HCT116 (cell line): ENCODE data around the gene CD74. TPM values are rescaled to one million over a fixed set of nuclear protein-coding genes. Genes with fewer than 3 reads are reported as not detected.

Experiments
- ATAC-seq: fragments of 200-7000 bp; cut with Tn5 transposase; 2 replicates; pipeline ENCODE4 v1.9.1; 2020; ENCODE audit warnings: mild to moderate bottlenecking, moderate library complexity
- BruUV-seq: library from RNA; stranded (reverse); fragments of 400-500 nt; replicated peaks from 2 replicates; lab custom pipeline; 2021; lab: Mats Ljungman, UMichigan
- CTCF ChIA-PET: fragments of 300-600 bp; sonication (Branson Sonifier 250); formaldehyde crosslinking; loops from one replicate; lab custom pipeline; 2021; ENCODE audit warnings: antibody characterized with exemption; lab: Charles Lee
- POLR2A ChIA-PET: fragments of 300-600, 350-600 bp; sonication (Branson Sonifier 250); formaldehyde crosslinking; loops from one replicate; lab custom pipeline; 2021; ENCODE audit warnings: antibody characterized with exemption; lab: Charles Lee
- RAD21 ChIA-PET, 2 experiments: fragments of 300-600 bp; sonication (Branson Sonifier 250); formaldehyde crosslinking; loops; one replicate each; lab custom pipeline; 2023; ENCODE audit warnings: low total read pairs in 2 of 2; ENCODE audit not compliant: uncharacterized antibody in 2 of 2, unreplicated experiment in 2 of 2, low non-redundant PET in 1 of 2; lab: Charles Lee
- DNase-seq: peaks from one replicate; pipeline ENCODE4 v3.0.0-alpha.2; 2010; ENCODE audit warnings: low read depth, low spot score
- H2AFZ ChIP-seq: fragments of 200-600 bp; shearing (Covaris generic), sonication (generic); 2 replicates; pipeline ENCODE4 v1.6.1; 2017; ENCODE audit warnings: low read depth, mixed run types, mixed read lengths, antibody characterized with exemption, low read length; ENCODE audit not compliant: poor library complexity, severe bottlenecking
- H3K27ac ChIP-seq: 2 replicates; pipeline ENCODE4 v1.5.1; 2012; ENCODE audit warnings: low read depth, low read length
- H3K27me3 ChIP-seq: fragments of 200-600 bp; sonication (generic); 2 replicates; pipeline ENCODE4 v1.6.1; 2016; ENCODE audit warnings: mixed run types, low read length, mixed read lengths; ENCODE audit not compliant: insufficient read depth
- H3K36me3 ChIP-seq, 2 experiments: fragments of 200-500 bp in 1 of 2; fragments of 200-600 bp in 1 of 2; sonication (Bioruptor generic) in 1 of 2; sonication (generic) in 1 of 2; 2 replicates each; pipeline versions ENCODE4 v1.5.1 to v1.6.1; 2014 to 2016; ENCODE audit warnings: low read length in 2 of 2, inconsistent platforms in 1 of 2, mixed read lengths in 1 of 2, mixed run types in 1 of 2; ENCODE audit not compliant: insufficient read depth in 2 of 2, control insufficient read depth in 1 of 2
- H3K4me1 ChIP-seq, 2 experiments: fragments of 200-600 bp in 1 of 2; sonication (generic) in 1 of 2; 2 replicates each; pipeline versions ENCODE4 v1.5.1 to v1.6.1; 2012 to 2017; ENCODE audit warnings: low read length in 2 of 2, inconsistent platforms in 1 of 2, mild to moderate bottlenecking in 1 of 2, mixed read lengths in 1 of 2, mixed run types in 1 of 2, moderate library complexity in 1 of 2; ENCODE audit not compliant: insufficient read depth in 2 of 2, control insufficient read depth in 1 of 2
- H3K4me2 ChIP-seq: fragments of 200-600 bp; sonication (generic); 2 replicates; pipeline ENCODE4 v1.6.1; 2017; ENCODE audit warnings: mixed run types, low read length, mixed read lengths
- H3K4me3 ChIP-seq, 2 experiments: fragments of 200-600 bp in 1 of 2; sonication (generic) in 1 of 2; replicated peaks in 1 of 2; 2 replicates each; pipeline ENCODE4 v1.5.1; 2011 to 2016; ENCODE audit warnings: low read length in 2 of 2, control low read depth in 1 of 2, low read depth in 1 of 2, mild to moderate bottlenecking in 1 of 2, mixed read lengths in 1 of 2, mixed run types in 1 of 2
- H3K79me2 ChIP-seq: fragments of 200-600 bp; sonication (generic); 2 replicates; pipeline ENCODE4 v1.6.1; 2017; ENCODE audit warnings: mild to moderate bottlenecking, mixed run types, low read length, moderate library complexity, mixed read lengths; ENCODE audit not compliant: insufficient read depth
- H3K9ac ChIP-seq: fragments of 200-600 bp; sonication (generic); 2 replicates; pipeline ENCODE4 v1.6.1; 2016; ENCODE audit warnings: low read length, mixed read lengths
- H3K9me2 ChIP-seq: fragments of 200-600 bp; sonication (generic), shearing (Covaris generic); 2 replicates; pipeline ENCODE4 v1.6.1; 2017; ENCODE audit warnings: mixed run types, mild to moderate bottlenecking, moderate library complexity; ENCODE audit not compliant: insufficient read depth
- H3K9me3 ChIP-seq, 2 experiments: fragments of 200-500 bp in 1 of 2; fragments of 200-600 bp in 1 of 2; sonication (Bioruptor generic) in 1 of 2; sonication (generic) in 1 of 2; 2 replicates each; pipeline ENCODE4 v1.6.1; 2014 to 2017; ENCODE audit warnings: low read length in 2 of 2, mixed read lengths in 2 of 2, inconsistent platforms in 1 of 2, low read depth in 1 of 2, mild to moderate bottlenecking in 1 of 2, mixed run types in 1 of 2, moderate library complexity in 1 of 2; ENCODE audit not compliant: control insufficient read depth in 1 of 2, insufficient read depth in 1 of 2
- H4K20me1 ChIP-seq: fragments of 200-600 bp; sonication (generic), shearing (Covaris generic); 2 replicates; pipeline ENCODE4 v1.6.1; 2017; ENCODE audit warnings: mixed run types, mild to moderate bottlenecking, moderate library complexity; ENCODE audit not compliant: insufficient read depth
- FOSL1 ChIP-seq: IDR thresholded peaks from 2 replicates; pipeline ENCODE4 v1.6.1; 2012; ENCODE audit warnings: low read depth
- JUND ChIP-seq: IDR thresholded peaks from 2 replicates; pipeline ENCODE4 v1.6.1; 2012
- POLR2AphosphoS5 ChIP-seq: IDR thresholded peaks from 2 replicates; pipeline ENCODE4 v1.6.1; 2011; ENCODE audit warnings: mild to moderate bottlenecking, low read depth, low read length, moderate library complexity
- RAD21 ChIP-seq: IDR thresholded peaks from 2 replicates; pipeline ENCODE4 v1.6.1; 2012; ENCODE audit warnings: low read depth, mild to moderate bottlenecking
- SP1 ChIP-seq: IDR thresholded peaks from 2 replicates; pipeline ENCODE4 v1.6.1; 2012; ENCODE audit warnings: low read depth
- SRF ChIP-seq: IDR thresholded peaks from 2 replicates; pipeline ENCODE4 v1.6.1; 2012; ENCODE audit warnings: low read depth
- YY1 ChIP-seq: IDR thresholded peaks from 2 replicates; pipeline ENCODE4 v1.6.1; 2011; ENCODE audit warnings: low read length, low read depth, moderate library complexity, mild to moderate bottlenecking; ENCODE audit not compliant: insufficient replicate concordance; ENCODE audit errors: extremely low read depth
- ZNF274 ChIP-seq: fragments of 200-500 bp; sonication (Bioruptor generic); IDR thresholded peaks from 2 replicates; pipeline ENCODE4 v1.6.1; 2014; ENCODE audit warnings: mild to moderate bottlenecking, low read depth, low read length, inconsistent platforms
- intact Hi-C: fragments of 100-400 bp; cut with micrococcal nuclease; formaldehyde crosslinking; loops from 2 replicates; pipeline ENCODE4 v1.10.0; 2022
- total RNA-seq: library from RNA; stranded (reverse); gene quantifications from one replicate; pipeline ENCODE4 v1.2.1, GENCODE V29; 2021; ENCODE audit not compliant: unreplicated experiment
- TF ChIP-seq, protein P1 (sequence below), 3 experiments: fragments of 200-600 bp in 1 of 3; sonication (generic) in 1 of 3; IDR thresholded peaks in 2 of 3; conservative IDR thresholded peaks in 1 of 3; 2 replicates each; pipeline ENCODE4 v1.5.1; 2012 to 2017; ENCODE audit warnings: low read depth in 2 of 3, low read length in 2 of 3, antibody characterized with exemption in 1 of 3, borderline replicate concordance in 1 of 3, control low read depth in 1 of 3, mild to moderate bottlenecking in 1 of 3, mixed read lengths in 1 of 3, mixed run types in 1 of 3, moderate library complexity in 1 of 3; ENCODE audit not compliant: insufficient read depth in 1 of 3

CD74 gene
- total RNA-seq, 1 experiment from 2014 or later, result 8.9 TPM

DNA sequence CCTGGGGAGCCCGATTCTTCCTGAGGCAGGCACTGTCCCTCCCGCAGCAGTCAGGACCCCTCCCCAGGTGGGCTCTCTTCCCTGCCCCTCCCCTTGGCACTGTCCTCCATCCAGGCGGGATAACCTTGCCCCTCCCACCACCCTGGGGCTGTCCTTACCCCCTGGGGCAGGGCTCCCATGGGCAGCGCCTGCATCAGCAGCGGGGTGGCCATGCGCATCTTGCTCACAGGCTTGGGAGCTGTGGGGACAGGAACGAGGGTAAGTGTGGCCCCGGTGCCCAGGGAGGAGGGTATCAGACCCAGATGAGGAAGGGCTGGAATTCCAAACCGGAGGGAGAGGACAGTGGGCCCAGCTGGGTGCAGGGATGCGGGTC, 6.0 kb downstream of the CD74 start:
- Histone ChIP-seq H3K27me3 (no peaks in the 10 kb centered on the region), H3K9me3 (no peaks in the 10 kb centered on the region), H3K4me2 (no peak overlapping the region), H4K20me1 (no peaks in the 10 kb centered on the region), H3K9ac (no peak overlapping the region), H3K79me2 (no peaks in the 10 kb centered on the region), H3K4me1 (peaks cover 10 to 26% of the 10 kb centered on the region in 2 experiments; a peak in 3 of 4 replicates), H3K36me3 (peaks cover 0 to 7% of the 10 kb centered on the region in 2 experiments; a peak in 1 of 4 replicates), H3K27ac (no peak overlapping the region), H3K9me2 (no peaks in the 10 kb centered on the region), H2AFZ (no peak overlapping the region), H3K4me3 (no peak overlapping the region)
- ChIA-PET POLR2A (no interaction called here), RAD21 (no interaction called here), CTCF (no interaction called here)
- no peak for DNase-seq
- no peak for ATAC-seq
- intact Hi-C loops, result no loop called here
- no peak for TF ChIP-seq JUND
- no TSS peak for BruUV-seq

DNA sequence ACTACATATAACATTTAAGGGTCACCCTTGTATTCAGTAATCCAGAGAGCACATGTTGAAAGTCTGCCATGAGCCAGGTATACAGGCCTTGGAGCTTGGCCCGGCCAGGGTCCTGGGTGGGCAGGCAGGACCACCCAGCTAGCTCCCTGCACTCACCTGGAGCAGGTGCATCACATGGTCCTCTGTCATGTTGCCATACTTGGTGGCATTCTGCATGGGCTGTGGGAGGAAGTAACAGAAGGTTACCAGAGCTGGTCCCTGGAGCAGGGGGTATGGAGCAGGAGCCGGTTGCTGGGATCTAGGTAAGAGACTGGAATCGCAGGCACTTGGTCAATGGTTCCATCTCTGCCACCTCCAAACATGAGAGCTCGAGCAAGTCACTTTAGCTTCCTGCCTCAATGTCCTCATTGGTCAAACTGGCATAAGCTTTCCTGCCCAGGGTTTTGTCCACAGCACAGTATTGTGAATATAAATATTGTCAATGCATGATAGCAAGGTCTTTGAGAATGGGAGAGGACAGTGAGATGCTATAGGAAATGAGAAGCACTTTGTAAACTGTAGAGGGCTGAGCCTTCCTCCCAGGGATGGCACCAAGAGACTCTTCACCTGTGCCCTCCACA, 6.5 kb downstream of the CD74 start:
- Histone ChIP-seq H3K36me3 (peaks cover 0 to 7% of the 10 kb centered on the region in 2 experiments; a peak in 1 of 4 replicates), H3K4me3 (no peak overlapping the region), H3K27ac (no peak overlapping the region), H3K4me1 (peaks cover 10 to 26% of the 10 kb centered on the region in 2 experiments; a peak in 3 of 4 replicates), H3K9me3 (no peaks in the 10 kb centered on the region), H2AFZ (no peak overlapping the region), H3K9ac (no peak overlapping the region), H3K27me3 (no peaks in the 10 kb centered on the region), H3K9me2 (no peaks in the 10 kb centered on the region), H4K20me1 (no peaks in the 10 kb centered on the region), H3K4me2 (no peak overlapping the region), H3K79me2 (no peaks in the 10 kb centered on the region)
- no peak for ATAC-seq
- ChIA-PET RAD21 (no interaction called here), POLR2A (no interaction called here), CTCF (interaction anchor here (0.8 kb wide), 1 partner anchor 30 kb away, joined by 3 read pairs; no protein-coding TSS in a partner anchor)
- DNase-seq, result no peak
- no TSS peak for BruUV-seq
- TF ChIP-seq FOSL1 (no peak), POLR2AphosphoS5 (no peak), SRF (no peak), SP1 (no peak), YY1 (no peak), ZNF274 (no peak), RAD21 (no peak)
- TF ChIP-seq, protein P1, sequence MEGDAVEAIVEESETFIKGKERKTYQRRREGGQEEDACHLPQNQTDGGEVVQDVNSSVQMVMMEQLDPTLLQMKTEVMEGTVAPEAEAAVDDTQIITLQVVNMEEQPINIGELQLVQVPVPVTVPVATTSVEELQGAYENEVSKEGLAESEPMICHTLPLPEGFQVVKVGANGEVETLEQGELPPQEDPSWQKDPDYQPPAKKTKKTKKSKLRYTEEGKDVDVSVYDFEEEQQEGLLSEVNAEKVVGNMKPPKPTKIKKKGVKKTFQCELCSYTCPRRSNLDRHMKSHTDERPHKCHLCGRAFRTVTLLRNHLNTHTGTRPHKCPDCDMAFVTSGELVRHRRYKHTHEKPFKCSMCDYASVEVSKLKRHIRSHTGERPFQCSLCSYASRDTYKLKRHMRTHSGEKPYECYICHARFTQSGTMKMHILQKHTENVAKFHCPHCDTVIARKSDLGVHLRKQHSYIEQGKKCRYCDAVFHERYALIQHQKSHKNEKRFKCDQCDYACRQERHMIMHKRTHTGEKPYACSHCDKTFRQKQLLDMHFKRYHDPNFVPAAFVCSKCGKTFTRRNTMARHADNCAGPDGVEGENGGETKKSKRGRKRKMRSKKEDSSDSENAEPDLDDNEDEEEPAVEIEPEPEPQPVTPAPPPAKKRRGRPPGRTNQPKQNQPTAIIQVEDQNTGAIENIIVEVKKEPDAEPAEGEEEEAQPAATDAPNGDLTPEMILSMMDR (IDR thresholded peaks at IDR 0.05 in 2 of 3, conservative IDR thresholded peaks at IDR 0.05 in 1 of 3; ENCODE audit: borderline replicate concordance in 1 of 3, insufficient read depth in 1 of 3, low read depth in 2 of 3, low read length in 2 of 3), result no peak
- intact Hi-C loops, result no loop called here
